Right ventricle myocardium superior (tissue), 1 donor: ENCODE results near the gene ASB6. TPM values are rescaled to one million over a fixed set of nuclear protein-coding genes. Genes with fewer than 3 reads are reported as not detected.
A peak's percentile ranks its signal among the peaks of the same experiment; 100 is the strongest.

ENCODE experiments used
- ATAC-seq: fragments of 200-7000 bp; cut with Tn5 transposase; one replicate; pipeline ENCODE4 v1.9.1; 2020; ENCODE audit warnings: mild to moderate bottlenecking; ENCODE audit not compliant: poor library complexity
- DNase-seq: peaks from one replicate; pipeline ENCODE4 v3.0.0-alpha.2; 2020
- intact Hi-C: fragments of 100-400 bp; cut with DNase I; formaldehyde crosslinking; loops from one replicate; pipeline ENCODE4 v1.11.2; 2022
- total RNA-seq: library from RNA; stranded (reverse); fragmentation: NEBNext Ultra II Directional; extraction: Animal tissue kit (Norgen Biotek cat#: 25700); gene quantifications from one replicate; pipeline ENCODE4 v1.2.1, GENCODE V29; 2021
- donor health status: DM: no; HTN: yes; CAD: no; lungs with severe emphysema.

The ASB6 gene
- total RNA-seq, 1 donor from 2014 or later = 7.9 TPM

GRCh38 chr9:129632460-129632859 lies 9.5 kb downstream of the ASB6 start:
- intact Hi-C loops = no loop called here
- DNase-seq (no peak), ATAC-seq (no peak)

DNA sequence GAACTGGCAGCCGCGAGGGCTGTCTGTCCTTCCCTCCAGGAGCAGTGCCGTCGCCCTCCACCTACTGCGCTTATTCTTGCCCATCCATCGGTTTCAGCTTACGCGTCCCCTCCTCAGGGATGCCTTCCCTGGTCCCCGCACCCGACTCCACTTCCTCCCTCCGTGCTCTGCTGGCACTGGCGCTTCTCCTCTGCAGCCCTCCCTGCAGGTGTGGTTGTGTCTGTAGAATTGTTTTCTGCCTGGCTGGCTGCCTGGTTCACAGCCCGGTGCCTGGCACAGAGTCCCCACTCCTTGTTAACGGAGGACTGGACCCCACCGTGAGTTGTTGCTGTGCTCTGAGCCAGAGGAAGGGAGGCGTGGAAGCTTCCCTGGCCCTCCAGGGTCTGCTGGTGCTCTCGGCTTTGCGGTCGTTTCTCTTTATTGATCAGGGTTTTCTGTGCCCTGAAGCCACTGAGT lies 10.2 kb downstream of the ASB6 start:
- intact Hi-C loops = no loop called here
- ATAC-seq = no peak

GRCh38 chr9:129630967-129631673 lies 10.8 kb downstream of the ASB6 start:
- intact Hi-C loops = no loop called here
- DNase-seq (peak; percentile 66), ATAC-seq (peak; percentile 37)

More for the DNA sequence above, 10.2 kb downstream of the ASB6 start:
- no peak for DNase-seq

GRCh38 chr9:129629251-129629820 lies 12.6 kb downstream of the ASB6 start:
- intact Hi-C loops = no loop called here
- no peak for DNase-seq
- ATAC-seq = no peak

GRCh38 chr9:129628709-129629108 lies 13.2 kb downstream of the ASB6 start:
- DNase-seq = no peak
- intact Hi-C loops = no loop called here
- no peak for ATAC-seq

GRCh38 chr9:129627556-129628440 lies 14.2 kb downstream of the ASB6 start:
- DNase-seq (no peak), ATAC-seq (no peak)
- intact Hi-C loops = no loop called here

DNA sequence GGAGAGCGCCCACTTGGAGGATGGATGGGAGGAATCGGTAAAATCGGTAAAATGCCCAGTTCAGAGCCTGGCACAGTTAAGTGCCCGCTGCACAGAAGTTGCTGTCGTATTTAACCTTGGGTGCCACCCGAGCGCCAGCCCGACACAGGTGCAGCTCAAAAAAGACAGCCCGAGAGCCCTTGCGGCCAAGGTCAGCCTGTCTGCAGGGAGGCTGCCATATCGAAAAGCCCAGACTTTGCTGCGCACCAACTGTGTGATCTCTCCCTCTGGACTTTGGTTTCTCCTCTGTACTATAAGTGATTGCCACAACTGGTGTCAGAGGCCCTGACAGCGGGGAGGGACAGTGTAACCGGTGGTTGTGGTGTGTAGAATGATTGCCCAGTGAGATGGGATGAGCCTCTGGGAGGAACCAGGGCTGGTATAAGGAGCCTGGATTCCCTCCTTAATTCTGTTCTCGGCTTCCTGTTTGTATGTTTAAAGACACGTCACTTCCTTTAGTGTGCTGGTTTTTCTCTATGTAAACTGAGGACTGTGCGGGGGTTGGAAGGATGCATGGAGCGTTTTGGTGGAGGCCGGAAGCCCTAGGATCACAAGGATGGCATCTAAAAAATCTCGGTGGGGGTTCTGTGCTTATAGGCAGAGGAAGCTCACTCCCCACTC lies 15.2 kb downstream of the ASB6 start:
- intact Hi-C loops = no loop called here
- no peak for DNase-seq
- peak; percentile 30 for ATAC-seq

GRCh38 chr9:129626079-129626624 lies 15.8 kb downstream of the ASB6 start, which contains the start of gene NTMT1:
Gene NTMT1 (plus strand): TSS chr9:129626163. CDS start chr9:129632704, 6,541 bp downstream.
- intact Hi-C loops = no loop called here

GRCh38 chr9:129624947-129625346 lies 17.0 kb downstream of the ASB6 start:
- intact Hi-C loops = no loop called here
- DNase-seq (no peak), ATAC-seq (no peak)

More at GRCh38 chr9:129626079-129626624, 15.8 kb downstream of the ASB6 start, which contains the start of gene NTMT1:
- ATAC-seq (peak; percentile 96), DNase-seq (peak; percentile 92)

GRCh38 chr9:129624168-129624759 lies 17.7 kb downstream of the ASB6 start:
- DNase-seq (peak; percentile 75), ATAC-seq (no peak)
- intact Hi-C loops = no loop called here

DNA sequence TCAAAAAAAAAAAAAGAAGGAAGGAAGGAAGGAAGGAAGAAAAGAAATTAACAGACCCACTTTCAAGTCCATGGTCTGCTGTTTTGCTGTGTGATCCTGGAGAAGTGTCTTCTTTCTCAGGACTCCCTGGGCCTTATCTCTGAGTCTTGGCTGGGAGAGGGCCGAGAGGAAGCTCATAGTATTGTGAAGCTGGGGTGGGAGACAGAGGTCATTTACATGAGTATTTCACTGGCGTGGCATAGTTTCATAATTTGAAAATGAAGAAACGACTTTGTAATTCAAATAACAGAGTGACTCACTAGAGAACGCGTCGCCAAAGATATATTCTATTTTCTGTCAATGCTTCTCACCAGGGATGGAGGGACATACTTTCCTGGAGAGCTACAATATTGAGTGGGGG lies 18.6 kb downstream of the ASB6 start:
- DNase-seq (no peak), ATAC-seq (no peak)
- intact Hi-C loops = no loop called here

DNA sequence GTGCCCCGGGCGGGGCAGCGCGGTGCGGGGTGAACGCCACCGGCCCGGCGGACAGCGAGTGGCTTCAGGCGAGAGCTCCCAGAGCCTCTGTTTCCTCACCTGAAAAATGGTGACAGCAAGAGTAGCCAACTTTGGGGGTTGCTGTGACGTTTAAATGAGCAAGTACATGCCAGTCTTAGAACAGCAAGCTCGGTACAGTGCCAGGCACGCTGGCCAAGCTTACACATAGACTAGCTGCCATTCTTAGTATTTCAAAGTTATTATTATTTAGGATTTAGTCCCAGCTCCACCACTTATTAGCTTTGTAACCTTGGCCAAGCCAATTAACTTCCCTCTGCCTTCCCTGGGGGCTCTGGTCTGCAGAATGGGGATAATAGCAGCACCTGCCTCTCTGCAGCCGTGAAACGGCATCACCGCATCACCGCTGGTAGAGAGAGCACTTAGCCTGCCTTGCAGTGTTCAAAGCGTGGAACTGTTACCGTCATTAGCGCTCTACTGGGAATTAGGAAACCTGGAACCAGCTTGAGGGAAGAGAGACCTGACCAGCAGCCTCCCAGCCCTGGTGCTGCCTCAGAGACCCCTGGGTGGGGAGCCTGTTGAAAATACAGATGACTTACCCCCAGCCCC lies 21.2 kb downstream of the ASB6 start, which contains the start of gene C9orf50:
C9orf50 (minus strand) TSS at position 433 of the 627 bp plus-strand sequence. CDS start 527 bp downstream, outside the sequence.
- no peak for DNase-seq
- intact Hi-C loops = no loop called here
- no peak for ATAC-seq

DNA sequence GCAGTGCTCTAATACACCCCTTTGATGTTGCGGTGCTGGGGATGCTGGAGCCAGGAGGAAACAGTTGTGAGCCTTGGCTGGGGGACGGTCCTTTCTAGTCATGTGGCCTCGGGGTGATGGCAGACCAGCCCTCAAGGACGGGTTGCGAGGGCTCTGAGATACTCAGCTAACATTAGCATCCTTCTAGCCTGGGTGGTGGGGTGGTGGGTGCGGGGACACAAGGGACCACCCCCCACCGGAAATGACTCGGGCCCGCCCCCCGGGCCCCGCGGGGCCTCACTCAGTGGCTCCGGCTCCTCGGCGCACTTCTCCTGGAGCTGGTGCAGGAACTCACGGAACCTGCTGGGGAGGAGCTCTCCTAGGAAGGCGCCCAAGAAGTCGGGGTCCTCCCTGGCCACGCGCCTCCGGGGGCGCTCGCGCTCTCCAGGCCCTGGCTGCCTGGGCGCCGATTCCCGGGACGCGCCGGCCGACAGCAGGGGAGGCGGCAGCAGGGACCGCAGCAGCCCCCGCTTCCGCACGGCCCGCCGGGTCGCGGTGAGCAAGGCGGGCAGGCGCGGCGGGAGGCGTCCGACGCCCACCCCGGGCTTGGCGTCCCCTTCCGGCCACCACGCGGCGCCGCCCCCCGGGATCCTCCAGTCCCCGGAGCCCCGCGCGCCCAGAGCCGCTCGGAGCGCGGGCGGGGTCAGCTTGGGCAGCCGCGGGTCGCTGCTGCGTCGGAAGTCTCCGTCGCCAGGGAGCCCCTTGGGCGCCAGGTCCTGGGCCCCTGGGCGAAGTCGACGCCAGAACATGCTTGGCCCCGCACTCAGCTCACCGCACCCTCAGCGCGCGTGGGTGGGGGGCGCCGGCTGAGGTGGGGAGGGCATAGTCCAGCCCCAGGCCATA lies 21.9 kb downstream of the ASB6 start:
- intact Hi-C loops = no loop called here

DNA sequence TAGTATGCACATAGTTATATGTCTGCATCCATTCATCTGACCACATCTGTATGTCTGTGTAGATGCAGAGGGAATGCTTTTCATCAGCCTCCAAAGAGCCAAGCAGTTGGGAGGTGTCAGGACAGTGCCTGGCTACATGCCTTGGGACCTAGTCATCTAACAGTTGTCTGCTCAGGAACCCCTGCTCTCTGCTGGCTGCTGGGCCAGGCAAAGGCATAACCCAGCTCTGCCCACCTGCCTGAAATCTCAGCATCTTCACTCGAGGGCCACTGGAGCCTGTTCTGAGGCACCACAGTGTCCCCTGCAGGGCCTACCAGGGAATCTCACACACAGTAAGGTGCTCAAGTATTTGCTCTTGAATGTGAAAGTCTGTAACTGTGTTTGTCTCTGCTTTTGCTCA lies 24.8 kb downstream of the ASB6 start:
- intact Hi-C loops = no loop called here
- ATAC-seq (no peak), DNase-seq (no peak)

More for the DNA sequence above, 21.9 kb downstream of the ASB6 start:
- DNase-seq = no peak
- ATAC-seq = peak; percentile 24

DNA sequence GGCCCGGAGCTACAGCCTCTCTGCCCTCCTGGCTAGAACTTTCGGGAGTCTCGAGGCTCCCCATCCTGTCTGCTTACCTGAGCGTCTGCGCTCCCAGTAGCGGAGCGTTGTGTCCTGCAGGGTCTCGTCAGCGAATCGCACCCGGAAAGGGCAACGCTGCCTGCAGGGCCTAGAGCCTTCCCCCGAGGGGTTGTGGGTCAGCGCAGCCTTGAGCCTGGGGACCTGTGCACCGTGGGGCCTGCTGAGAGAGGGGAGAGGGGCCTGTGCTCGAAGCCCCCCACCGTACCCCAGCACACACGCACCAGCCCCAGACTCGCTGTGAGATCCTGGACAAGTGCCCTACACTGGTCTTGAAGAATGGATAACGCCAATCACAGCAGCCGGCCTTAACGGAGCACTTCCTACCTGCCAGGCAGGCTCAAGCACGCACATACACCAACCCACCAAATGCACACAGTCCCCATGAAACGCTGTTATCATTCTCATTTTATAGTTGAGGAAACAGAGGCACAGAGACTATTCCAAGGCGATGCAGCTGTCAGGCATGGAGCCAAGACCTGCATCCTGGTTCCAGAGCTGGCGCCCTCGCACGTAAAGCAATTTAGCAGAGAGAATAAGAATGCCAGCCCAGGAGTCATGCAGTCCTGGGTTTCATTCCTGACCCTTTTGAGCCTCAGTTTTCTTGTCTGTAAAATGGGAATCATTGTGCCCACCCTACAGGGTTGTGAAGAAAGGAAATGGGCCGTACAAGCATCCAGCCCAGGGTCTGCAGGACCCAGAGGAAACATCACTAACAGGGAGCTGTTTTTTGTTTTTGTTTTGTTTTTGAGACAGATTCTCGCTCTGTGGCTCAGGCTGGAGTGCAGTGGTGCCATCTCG lies 26.3 kb downstream of the ASB6 start:
- ATAC-seq (no peak), DNase-seq (no peak)
- intact Hi-C loops = no loop called here

DNA sequence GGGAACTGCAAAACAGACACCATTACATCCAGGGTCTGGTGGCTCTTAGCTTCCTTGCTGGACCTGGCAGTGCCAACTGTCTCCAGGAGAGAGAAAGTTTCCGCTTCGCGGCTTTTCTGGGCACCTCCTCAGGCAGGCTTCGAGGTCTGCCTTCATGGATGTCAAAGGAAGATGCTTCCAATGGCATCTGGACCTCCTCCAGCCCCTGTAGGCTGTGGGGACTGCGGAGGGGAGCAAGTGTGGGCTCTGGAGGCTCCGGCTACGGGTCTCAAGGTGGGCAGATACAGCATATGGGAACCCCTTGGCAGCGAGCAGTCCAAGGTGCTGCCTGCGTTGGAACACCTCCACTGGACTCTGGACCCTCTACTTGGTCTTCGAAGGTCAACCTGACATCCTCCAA lies 27.0 kb downstream of the ASB6 start:
- intact Hi-C loops = loop anchor here (5.0 kb wide), 1 partner anchor 118 kb away; no protein-coding TSS in a partner anchor
- ATAC-seq = no peak
- DNase-seq = no peak
